GM18499 (cell line): ENCODE measurements around the gene TBC1D2B.

Experiments
- ATAC-seq: cut with Tn5 transposase; IDR thresholded peaks from one replicate; pipeline ENCODE4 v1.9.1; 2021; ENCODE audit warnings: moderate number of reproducible peaks; ENCODE audit not compliant: insufficient read depth, unreplicated experiment

The TBC1D2B gene

GRCh38 chr15:78077053-78077870 lies at the start of gene TBC1D2B:
TSS of gene TBC1D2B (minus strand) at chr15:78077711. CDS start at chr15:78077652, 59 bp downstream.
- no peak for ATAC-seq

GRCh38 chr15:78125267-78125666 lies 47.8 kb upstream of the TBC1D2B start:
- no peak for ATAC-seq

- no peak for ATAC-seq
Measured at GRCh38 chr15:78120523-78120922, 43.0 kb upstream of the TBC1D2B start.

GRCh38 chr15:78112551-78112950 lies 35.0 kb upstream of the TBC1D2B start:
- no peak for ATAC-seq

GRCh38 chr15:78111788-78112187 lies 34.3 kb upstream of the TBC1D2B start:
- ATAC-seq = no peak

- no peak for ATAC-seq
Measured at GRCh38 chr15:78110916-78111475, 33.5 kb upstream of the TBC1D2B start.

GRCh38 chr15:78110096-78110495 lies 32.6 kb upstream of the TBC1D2B start:
- no peak for ATAC-seq

- no peak for ATAC-seq
Measured at GRCh38 chr15:78109156-78109555, 31.6 kb upstream of the TBC1D2B start.

GRCh38 chr15:78108300-78109084 lies 31.0 kb upstream of the TBC1D2B start:
- ATAC-seq = no peak

- no peak for ATAC-seq
Measured at GRCh38 chr15:78107471-78107870, 30.0 kb upstream of the TBC1D2B start.

- ATAC-seq = no peak
Measured at GRCh38 chr15:78105476-78106241, 28.1 kb upstream of the TBC1D2B start.

GRCh38 chr15:78104566-78105475 lies 27.3 kb upstream of the TBC1D2B start:
- no peak for ATAC-seq

GRCh38 chr15:78104119-78104479 lies 26.6 kb upstream of the TBC1D2B start:
- ATAC-seq = no peak

- ATAC-seq = no peak
Measured at GRCh38 chr15:78103406-78104118, 26.1 kb upstream of the TBC1D2B start.

- no peak for ATAC-seq
Measured at GRCh38 chr15:78102741-78103140, 25.2 kb upstream of the TBC1D2B start.

- ATAC-seq = no peak
Measured at GRCh38 chr15:78102211-78102610, 24.7 kb upstream of the TBC1D2B start.

GRCh38 chr15:78101423-78102105 lies 24.1 kb upstream of the TBC1D2B start:
- no peak for ATAC-seq

- ATAC-seq = no peak
Measured at GRCh38 chr15:78100886-78101285, 23.4 kb upstream of the TBC1D2B start.
